Epithelial cell of esophagus (primary cell): Measurements from ENCODE around the gene IRF2.

Experiments
- DNase-seq: peaks from one replicate; pipeline ENCODE4 v3.0.0; 2010; ENCODE audit warnings: low read depth
- H3K4me3 ChIP-seq: 2 replicates; pipeline ENCODE4 v1.5.1; 2011; ENCODE audit warnings: mild to moderate bottlenecking, low read length, control low read depth
- TF ChIP-seq, protein P1 (sequence below): IDR thresholded peaks from 2 replicates; pipeline ENCODE4 v1.5.1; 2011; ENCODE audit warnings: low read depth, mild to moderate bottlenecking, low read length, control low read depth, inconsistent platforms; ENCODE audit not compliant: insufficient read depth; ENCODE audit errors: missing control alignments

Gene IRF2

DNA sequence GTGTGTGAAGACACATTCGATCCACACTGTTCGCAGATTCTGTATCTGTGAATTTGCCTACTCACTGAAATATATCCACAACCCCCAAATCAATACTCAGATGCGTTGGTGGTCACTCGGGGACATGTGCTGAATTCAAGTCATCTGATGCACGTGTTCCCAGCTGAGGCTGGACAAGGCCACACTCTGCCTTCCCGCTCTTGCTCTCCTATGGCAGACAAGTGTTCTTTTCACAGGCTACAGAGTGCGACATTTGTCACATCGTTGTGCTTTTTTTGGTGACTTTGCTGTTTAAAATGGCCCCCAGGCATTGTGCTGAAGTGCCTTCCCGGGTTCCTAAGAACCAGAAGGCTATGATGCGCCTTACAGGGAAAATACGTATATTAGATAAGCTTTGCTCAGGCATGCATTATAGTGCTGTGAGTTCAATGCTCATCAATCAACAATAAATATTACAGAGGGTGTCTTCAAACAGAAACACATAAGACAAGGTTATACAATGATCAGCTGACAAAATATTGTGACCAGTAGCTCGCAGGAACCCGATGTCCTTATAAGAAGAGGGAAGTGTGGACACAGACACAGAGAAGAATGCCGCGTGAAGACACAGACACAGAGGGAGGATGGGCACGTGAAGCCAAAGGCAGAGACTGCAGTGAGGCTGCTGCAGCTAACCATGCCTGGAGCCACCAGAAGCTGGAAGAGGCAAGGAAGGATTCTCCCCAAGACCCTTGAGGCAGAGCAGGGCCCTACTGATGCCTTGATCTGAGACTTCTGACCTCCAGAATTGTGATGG, 42.0 kb downstream of the IRF2 start:
- DNase-seq, result no peak
- no peak overlapping the region for H3K4me3 ChIP-seq
- TF ChIP-seq, protein P1, sequence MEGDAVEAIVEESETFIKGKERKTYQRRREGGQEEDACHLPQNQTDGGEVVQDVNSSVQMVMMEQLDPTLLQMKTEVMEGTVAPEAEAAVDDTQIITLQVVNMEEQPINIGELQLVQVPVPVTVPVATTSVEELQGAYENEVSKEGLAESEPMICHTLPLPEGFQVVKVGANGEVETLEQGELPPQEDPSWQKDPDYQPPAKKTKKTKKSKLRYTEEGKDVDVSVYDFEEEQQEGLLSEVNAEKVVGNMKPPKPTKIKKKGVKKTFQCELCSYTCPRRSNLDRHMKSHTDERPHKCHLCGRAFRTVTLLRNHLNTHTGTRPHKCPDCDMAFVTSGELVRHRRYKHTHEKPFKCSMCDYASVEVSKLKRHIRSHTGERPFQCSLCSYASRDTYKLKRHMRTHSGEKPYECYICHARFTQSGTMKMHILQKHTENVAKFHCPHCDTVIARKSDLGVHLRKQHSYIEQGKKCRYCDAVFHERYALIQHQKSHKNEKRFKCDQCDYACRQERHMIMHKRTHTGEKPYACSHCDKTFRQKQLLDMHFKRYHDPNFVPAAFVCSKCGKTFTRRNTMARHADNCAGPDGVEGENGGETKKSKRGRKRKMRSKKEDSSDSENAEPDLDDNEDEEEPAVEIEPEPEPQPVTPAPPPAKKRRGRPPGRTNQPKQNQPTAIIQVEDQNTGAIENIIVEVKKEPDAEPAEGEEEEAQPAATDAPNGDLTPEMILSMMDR, result no peak

DNA sequence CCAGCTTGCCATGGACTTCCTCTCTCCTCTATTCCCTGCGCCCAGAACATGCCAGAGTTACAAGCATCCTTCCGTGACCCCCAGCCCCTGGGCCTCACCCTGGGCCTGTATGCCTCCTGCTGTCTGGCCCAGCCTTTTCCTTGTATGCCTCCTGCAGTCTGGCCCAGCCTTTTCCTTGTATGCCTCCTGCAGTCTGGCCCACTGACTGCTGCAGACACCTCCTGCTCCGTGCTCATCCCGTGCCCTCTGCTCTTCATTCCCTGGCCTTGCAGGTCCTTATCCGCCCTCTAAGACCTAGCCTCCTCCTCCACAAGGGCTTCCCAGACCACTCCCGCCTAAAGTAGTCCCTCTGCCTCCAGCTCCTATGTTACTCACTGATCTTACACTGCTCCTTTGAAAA, 44.2 kb downstream of the IRF2 start:
- no peak overlapping the region for H3K4me3 ChIP-seq
- TF ChIP-seq, protein P1, result no peak
- no peak for DNase-seq

DNA sequence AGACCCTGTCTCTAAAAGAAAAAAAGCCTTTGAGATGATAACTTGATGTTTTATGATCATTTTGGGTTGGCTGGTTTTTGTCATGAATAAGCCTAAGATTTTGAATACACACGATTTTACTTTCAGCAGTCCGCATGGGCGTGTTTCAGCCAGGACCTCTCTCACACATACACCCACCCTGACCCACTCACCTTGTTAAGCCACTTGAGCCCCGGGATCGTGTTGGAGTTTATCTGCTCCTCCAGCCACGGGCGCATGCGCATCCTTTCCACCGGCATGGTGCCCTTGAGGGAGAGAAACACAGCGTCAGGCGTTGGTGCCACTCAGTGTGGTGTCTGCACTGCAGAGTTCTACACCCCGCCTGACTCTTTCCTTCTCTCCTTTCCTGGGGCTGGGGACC, 45.6 kb downstream of the IRF2 start:
- TF ChIP-seq, protein P1, result no peak
- no peak for DNase-seq
- H3K4me3 ChIP-seq, result no peak overlapping the region

DNA sequence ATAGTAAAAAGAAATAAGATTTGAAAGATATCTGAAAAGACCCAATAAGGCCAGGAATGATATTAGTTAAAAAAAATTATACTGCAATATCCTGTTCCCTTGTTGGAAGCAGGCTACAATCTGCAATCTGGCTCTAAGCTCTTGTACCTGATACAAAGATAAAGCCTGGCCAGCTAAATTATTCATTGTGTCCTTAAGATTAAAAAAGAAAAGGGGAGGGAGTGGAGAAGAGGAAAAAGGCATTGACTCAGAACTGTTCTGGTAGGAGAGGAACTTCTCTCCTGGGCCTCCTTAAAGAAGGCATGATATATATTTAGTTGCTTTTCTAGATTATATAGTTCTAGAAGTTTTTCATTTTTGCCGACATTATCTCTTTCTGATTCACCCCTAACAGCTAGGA, 46.7 kb downstream of the IRF2 start:
- DNase-seq, result no peak
- TF ChIP-seq, protein P1, result no peak
- no peak overlapping the region for H3K4me3 ChIP-seq

DNA sequence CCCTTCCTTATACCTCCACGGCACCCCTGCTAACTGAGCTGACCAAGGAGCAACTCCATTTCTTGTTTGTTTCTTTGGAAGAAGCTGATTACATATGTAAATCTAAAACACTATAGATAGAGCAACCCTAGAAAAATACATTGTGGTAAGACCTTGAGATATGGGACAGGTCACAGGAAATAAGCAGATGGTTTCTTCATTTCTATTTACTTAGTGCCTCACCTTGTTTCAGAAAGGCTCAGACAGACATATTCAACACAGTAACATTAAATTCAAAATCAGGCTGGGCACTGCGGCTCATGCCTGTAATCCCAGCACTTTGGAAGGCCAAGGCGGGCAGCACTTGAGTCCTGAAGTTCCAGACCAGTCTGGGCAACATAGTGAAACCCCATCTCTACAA, 47.3 kb downstream of the IRF2 start:
- DNase-seq, result no peak
- TF ChIP-seq, protein P1, result no peak
- no peak overlapping the region for H3K4me3 ChIP-seq

DNA sequence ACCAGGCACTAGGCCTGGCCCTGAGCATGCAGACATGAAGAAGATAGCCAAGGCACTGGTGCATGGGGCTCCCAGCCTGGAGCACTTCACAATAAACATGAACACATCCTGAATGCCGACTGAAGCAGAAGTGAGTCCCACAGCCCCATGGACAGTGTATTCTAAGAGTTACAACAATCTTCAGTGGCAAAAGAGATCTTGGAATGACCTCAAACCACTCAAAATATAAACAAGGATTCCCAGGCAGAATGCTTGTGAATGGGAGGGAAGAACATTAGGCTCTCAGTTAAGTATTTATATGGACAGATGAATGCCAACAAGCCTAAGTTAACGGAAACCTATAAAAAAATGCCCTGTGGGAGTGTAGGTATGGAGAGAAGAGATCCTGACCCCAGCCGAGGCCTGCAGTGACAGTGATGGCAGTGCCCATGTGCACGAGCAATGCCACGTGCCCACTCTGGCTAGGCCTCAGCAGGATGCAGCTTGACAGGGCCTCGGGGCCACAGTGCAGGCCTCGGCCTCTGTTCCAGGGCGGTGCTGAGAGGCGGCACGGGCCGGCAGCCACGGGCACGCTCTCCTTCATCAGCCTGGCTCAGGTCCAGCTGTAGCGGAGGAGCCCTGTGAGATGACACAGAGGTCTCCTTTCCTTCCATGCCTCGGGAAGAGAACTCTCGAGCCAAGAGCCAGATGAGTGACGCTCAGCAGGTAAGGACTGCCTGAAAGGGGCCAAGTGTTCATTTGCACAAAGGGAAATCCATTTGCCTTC, 49.2 kb downstream of the IRF2 start:
- peak; percentile 63 for DNase-seq
- TF ChIP-seq, protein P1, result no peak
- H3K4me3 ChIP-seq, result no peak overlapping the region
